Endometrium (tissue), 2 donors: ENCODE measurements around the gene PTPRG.
"Not testable (repeated sequence)": the region's sequence is repeated elsewhere in the genome, so short reads cannot be mapped to it uniquely, and the experiment has no call there.

Experiments
- FAIRE-seq: peaks from 2 replicates; lab custom pipeline; 2012; peaks lifted over from hg19 to GRCh38; lab: Jason Lieb, UNC
- donor health status: control.
- donor health status: control.

PTPRG gene

DNA sequence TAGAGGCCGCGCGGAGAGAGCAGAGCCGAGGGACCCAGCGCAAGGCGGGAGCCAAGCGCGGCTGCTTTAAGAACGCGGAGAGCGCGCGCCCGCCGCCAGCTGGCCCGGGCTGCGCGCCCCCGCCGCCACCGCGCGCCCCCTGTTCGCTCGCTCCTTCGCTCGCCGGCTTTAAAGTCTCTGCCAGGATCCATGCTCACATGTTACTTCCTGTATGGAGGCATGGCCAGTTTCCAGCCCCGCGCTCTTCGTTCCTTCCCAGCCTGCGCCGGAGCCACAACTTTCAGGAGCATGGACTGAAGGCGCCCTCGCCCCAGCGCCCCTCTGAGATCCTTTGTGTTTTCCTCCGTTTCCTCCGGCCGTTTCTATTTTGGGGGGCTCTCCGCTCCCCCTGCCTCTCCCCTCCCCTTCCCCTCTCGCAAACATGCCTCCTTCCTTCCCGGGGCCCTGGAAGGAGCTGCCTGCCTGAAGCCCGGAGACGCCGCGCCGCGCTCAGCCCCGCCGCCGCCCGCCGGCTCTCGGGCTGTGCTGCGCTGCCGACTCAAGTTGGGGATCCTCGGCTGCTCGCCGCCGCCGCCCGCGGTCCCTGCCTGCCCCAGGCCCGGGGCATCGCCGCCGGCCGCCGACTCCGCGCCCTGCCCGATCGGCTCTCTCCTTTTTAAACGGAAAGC lies at the start of gene PTPRG:
Gene PTPRG (plus strand): TSS at position 198 of the 668 bp plus-strand sequence. CDS start 717 bp downstream, outside the sequence.
- no peak for FAIRE-seq

DNA sequence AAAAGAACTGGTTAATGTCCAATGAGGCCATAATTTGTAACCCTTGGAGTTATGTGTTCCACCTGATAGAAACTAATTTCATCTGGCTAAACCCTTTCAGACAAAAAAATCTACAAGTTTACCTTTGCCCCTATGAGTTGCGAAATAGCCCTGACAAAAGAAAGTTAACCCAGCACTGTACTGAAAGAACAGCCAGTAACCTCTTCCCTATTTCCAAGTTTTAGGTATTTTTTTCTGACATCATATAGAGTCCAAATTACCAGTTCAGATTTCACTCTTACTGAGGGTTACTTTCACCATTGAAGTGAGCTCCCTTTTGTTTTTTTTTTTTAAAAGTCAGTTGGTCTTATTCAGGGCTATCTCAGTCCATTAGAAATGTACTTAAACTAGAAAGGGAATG lies 42.8 kb upstream of the PTPRG start:
- no peak for FAIRE-seq

DNA sequence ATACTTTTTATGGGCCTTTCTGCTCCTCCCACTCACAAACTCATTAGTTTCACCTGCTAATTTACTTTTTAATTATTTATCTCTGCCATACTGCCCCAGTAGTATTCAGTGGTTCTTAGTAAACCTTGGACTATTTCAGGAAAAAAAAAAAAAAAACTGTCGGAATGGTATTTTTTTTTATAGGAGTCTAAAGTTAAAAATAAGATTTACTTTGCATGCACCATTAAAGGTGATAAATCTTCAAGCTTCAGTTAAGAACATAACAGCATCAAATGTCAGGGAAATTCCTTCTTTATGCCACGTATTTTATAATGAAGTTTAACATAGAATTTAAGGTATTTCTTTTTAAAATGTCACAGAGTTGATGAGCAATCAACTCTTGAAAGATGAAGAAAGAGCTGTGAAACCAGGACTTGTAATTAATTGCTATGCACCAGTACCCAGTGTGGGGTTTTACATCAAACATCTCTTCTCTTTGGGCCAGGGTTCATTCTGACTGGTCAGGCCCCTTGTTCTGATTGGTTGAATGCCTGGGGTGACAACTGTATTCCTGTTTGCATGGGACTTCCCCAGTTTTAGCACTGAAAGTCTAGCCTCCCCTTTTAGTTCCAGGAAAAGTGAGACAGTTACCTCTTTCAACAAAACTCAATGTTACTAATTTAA lies 40.3 kb upstream of the PTPRG start:
- no peak for FAIRE-seq

DNA sequence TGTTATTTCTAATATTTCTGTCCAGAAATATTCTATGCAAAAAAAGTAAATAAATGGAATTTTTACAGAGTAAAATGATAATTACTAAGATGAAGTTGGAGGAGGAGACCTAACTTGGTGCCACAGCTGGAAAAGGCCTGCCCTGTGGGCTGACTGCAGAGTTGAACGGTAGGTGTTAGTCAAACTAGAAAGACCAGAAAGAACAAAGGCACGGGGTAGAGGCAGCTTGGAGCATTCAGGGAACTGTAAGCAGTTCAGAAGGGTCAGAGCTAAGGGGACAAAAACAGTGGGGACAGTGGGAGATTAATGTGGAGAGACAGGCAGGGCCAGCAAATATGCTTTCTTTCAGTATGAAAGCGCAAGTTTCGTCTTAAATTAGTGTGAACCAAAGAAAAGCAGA lies 39.3 kb upstream of the PTPRG start:
- FAIRE-seq: no peak

DNA sequence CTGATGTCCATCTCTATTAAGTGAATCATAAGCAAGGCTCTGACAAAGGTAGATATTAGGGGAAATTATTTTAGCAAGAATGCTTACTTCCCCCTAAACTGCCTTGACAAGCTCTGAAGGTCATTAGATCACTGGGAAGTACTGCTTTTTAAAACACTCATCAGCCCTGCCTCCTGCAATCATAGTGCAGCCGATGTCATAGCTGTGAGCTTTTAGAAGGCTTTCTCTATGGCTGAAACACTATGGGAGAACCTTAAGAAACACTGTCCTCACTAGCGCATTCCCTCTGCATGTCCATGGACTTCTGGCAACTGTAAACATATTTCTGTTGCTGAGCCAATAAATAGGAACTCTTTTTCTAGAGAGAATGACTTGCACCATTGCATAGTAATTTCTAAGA lies 38.7 kb upstream of the PTPRG start:
- FAIRE-seq: no peak

DNA sequence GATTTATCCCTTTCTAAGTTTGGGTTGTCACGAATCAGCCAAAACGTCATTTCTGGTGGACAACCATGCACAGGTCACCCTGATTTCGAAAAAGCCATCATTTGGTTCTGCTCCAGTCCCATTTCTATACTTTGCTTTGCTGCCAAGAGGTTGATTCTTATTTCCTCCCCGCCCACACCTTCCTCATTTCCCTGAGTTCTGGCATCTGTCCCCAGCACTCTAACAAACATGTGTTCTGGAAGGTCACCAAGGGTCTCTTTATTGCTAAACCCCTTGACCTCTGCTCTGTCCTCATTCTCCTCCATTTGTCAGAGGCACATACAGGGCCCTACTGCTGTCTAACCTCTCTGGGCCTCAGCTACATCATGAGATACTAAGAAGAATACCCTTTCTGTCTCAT lies 36.4 kb upstream of the PTPRG start:
- FAIRE-seq: no peak

DNA sequence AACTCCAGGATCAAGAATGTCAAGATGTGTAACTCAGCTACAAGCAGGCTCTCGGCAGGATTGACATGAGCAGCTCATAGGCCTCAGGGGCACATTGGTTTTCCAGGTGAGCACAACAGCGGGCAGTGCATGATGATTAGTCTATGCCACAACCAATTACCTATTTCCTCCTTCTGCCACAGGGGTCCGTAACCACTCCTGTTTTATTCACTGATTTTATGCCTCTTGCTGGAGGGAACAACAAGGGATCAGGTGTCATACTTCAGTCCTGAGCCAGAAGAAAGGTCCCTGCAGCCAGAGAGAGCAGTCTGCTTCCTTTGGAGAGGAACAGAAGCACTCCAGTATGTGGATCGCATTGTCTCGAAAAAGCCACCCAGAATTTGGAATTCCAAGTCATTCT lies 35.1 kb upstream of the PTPRG start:
- FAIRE-seq: no peak

DNA sequence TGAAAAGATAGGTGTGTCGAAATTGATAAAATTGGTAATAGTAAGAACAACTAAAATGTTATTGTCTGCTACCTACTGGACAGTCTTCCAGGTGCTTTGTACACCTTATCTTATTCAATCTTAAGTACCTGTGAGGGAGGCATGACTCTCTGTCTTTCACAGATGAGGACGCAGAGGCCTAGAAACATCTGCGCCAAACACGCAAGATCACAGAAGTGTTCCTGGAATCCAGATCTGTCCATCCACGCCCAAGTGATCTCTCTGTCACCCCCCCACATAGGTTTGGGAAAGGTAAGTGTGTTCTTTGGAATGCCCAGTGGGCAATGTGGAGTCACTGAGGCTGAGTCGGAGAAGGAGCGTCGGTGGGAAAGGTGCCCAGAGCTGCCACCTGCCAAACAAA lies 34.4 kb upstream of the PTPRG start:
- no peak for FAIRE-seq

DNA sequence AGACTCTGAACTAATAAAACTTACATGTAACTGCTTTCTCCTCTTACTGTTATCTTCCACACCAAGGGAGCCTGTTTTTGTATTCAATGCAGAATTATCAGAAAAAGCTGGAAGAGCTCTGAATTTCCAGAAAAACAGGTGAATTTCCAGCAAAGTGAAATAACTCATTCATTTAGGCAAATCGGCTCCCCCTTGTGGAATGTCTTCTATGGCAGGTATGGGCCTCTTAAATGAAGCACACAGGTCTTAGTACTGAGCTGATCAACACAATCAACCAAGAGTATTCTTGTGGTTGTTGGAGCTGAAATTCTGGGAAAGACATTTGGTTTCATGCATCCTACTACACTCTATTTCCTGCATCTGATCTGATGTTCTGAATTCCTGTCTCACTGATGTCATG lies 31.0 kb upstream of the PTPRG start:
- no peak for FAIRE-seq

DNA sequence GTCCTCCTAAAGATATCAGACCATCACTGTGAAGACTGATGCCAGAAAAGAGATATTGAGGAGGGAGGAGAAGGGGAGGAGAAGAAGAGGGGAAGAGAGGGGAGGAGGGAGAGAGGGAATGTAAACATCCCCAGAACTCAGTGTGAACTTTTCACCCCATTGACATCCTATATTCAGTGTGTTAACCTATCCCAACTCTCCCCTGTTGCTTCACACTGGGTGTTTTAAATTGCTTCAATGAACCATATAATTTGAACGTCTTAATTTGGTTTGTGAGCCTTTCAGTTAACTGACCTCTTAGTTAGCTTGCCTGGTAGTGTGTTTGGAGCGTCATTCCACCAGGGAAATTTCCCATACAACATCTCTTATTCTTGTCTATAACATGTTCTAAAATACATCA lies 29.8 kb upstream of the PTPRG start:
- FAIRE-seq: no peak

DNA sequence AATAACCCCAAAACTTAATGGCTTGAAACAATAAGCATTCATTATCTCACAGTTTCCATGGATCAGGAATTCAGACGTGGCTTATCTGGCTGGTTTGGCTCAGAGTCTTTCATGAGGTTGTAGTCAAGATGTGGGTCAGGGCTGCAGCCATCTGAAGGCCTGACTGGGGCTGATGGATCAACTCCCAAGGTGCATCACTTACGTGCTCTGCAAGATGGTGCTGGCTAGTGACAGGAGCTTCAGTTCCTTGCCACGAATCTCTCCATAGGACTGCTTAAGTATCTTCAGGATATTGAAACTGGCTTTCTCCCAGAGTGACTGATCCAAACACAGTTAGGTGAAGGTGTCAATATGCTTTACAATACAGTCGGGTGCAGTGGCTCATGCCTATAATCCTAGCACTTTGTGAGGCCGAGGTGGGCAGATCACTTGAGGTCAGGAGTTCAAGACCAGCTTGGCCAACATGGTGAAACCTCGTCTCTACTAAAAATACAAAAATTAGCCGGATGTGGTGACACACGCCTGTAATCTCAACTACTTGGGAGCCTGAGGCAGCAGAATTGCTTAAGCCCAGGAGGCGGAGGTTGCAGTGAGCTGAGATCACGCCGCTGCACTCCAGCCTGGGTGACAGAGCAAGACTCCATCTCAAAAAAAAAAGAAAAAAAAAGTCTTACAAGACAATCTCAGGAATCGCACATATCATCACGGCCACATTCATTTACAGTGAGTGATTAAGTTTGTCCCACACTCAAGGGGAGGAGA lies 28.5 kb upstream of the PTPRG start:
- FAIRE-seq: no peak

DNA sequence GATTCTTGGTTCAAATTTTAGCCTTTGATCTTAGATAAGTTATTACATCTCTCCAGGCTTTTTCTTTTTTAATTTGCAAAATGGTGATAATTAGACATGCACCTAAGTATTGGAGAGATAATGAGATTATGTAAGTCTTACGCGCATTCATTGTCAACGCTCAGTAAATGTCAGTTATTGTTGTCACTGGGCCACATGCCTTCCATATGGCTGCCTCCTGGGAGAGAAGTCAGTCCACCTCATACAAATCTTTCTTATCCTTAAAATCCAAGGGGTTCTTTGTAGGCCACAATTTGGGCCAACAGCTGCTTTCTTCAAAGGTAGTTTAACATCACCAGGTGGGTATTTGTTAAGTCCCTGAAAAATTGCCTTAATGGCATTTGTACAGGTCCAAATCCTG lies 25.5 kb upstream of the PTPRG start:
- no peak for FAIRE-seq

DNA sequence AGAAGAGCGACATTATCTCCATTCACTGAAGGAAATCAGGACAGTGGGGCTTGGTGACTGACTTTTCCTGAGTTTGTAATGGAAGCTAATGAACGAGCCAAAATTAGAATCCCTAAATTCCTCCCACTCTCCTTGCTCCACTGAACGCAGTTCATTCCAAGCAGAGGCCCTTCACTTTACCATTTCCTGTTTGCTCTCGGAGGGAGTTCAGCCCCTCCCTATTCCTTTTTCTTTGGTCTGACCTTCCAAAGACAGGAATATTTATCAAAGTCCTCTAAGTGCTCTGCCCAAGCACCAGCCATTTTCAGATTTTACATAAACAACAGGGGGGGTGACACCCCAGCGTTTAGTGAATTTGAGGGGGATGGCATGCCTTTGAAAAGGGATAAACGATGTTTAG lies 24.0 kb upstream of the PTPRG start:
- FAIRE-seq: no peak

DNA sequence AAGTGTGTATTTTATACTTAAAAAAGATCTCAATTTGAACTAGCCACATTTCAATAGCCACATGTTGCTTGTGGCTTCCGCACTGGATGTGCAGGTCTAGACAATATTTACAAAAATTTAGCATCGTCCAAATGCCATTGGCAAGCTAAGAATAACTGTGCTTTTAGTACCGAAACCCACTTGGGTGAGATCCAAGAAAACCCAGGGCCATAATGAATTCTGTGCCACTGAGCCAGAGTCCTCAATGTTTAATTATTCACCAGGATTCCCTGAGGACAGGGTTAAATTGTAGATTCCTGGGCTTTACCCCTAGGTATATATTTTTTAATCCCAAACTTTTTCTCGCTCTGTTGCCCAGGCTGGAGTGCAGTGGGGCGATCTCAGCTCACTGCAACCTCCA lies 22.9 kb upstream of the PTPRG start:
- no peak for FAIRE-seq

DNA sequence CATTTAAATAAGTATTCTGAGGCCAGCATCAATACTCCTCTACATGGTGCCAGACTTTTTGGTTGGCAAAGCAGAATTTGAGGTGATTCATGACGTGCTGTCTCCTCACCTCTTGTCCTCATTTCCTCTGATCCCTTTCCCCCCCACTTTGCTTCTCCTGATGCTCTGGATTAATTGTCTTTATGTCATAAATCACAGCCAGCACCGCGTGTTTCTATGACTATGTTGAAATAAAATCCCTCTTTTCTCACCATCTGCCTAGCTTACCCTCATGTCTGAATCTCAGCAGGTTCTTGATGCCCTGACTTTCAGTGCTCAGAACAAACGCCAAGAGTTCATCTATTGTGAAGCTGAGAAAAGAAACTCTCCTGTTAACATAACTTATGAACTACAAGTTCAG lies 19.7 kb upstream of the PTPRG start:
- no peak for FAIRE-seq

DNA sequence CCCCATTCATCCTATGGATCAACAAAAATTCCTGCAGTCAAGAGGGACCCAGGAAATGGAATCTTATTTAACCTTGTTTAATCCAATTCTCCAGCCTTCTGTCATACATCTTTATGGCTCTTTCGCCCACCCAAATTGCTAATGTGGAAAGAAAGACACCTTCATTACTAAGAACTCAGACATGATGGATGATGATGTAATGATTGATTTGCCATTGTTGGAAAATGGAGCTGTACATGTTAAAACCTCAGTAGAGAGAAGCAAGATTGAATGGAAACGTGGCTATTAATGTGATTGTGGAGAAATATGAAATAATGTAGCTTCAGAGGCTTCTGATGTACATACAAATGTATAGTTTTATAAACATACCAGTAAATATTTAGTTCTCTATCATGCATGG lies 15.7 kb upstream of the PTPRG start:
- no peak for FAIRE-seq

DNA sequence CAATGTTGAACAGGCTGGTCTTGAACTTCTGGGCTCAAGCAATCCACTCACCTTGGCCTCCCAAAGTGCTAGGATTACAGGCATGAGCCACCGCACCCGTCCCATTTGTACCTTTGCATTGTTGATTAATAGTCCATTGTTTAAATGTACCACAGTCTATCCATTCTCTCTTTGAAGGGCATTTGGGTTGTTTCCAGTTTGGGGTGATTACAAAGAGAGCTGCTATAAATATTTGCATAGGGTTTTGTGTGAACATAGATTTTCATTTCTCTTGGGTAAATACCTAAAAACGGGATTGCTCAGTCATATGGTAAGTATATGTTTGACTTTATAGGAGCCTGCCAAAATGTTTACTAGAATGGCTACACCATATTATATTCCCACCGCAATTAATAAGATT lies 13.7 kb upstream of the PTPRG start:
- no peak for FAIRE-seq

DNA sequence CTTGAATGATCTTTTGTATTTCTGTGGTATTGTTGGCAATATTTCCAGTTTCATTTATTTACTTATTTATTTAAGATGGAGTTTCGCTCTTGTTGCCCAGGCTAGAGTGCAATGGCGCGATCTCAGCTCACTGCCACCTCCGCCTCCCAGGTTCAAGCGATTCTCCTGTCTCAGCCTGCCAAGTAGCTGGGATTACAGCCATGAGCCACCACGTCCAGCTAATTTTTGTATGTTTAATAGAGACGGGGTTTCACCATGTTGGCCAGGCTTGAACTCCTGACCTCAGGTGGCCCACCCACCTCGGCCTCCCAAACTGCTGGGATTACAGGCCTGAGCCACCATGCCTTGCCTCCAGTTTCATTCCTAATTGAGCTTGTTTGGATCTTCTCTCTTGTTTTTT lies 8.7 kb upstream of the PTPRG start:
- FAIRE-seq: not testable (repeated sequence)

DNA sequence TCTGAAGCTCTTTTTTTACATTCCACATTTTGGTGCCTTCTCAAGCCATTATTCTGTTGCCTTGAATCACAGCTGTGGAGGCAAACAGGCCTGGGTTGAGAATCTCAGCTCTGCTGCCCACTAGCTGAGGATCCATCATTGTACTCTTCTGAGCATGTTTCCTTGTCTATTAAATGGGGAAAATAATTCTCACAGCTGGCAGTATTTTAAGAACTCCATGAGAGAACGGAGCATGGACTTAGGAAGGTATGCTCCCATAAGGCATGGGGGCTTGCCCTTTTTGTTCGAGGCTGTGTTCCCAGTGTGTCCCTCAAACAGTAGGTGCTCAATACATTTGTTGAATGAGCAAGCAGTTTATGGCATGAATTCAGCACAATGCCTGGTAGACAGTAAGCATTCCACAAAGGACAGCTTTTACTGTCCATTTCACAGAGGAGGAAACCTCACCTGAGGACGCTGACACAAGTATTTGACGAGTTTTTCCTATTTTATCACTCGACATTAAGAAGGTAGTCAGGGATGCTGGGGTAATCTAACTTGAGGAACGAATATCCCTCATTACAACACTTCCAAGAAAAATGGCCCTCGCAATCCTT lies 2.1 kb upstream of the PTPRG start:
- FAIRE-seq: no peak

DNA sequence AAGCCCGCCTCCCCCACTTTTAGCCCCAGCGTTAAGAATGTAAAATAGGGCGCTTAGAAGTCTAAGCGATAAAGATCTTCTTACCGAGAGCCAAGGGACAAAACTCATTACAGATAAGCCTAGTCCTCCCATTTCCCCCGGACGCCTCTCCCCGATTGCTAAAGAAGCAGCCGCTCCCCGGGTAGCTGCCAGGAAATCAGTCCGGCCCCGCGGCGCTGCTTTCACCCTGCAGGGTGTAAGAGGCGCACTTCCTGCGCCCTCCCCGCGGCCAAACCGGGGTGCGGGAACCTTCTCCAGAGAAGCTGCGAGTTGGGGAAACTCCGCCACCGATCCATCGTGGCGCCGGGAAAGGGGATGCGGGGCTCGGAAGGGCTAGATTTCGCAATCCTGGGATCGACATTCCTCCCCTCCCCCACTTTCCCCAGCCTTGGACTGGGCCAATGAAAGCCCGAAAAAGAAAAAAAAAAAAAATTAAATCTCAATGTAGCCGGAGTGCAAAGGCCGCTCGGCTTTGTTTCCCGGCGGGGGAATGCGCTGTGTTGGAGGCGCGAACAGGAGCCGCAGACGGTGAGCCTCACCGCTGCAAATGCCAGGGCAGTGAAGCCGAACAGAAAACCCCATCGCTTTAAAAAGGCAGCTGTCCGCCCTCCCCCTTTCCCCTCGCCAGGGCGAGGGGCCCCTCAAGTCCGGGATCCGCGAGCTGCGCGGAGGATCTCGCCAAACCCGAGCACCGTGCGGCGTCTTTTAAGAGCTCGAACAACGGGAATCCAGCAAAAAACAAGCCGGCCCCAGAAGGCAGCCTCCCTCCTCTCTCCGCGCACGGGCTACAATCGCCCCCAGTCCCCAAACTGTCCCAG lies 626 bp upstream of the PTPRG start:
- FAIRE-seq: peak; percentile 87

DNA sequence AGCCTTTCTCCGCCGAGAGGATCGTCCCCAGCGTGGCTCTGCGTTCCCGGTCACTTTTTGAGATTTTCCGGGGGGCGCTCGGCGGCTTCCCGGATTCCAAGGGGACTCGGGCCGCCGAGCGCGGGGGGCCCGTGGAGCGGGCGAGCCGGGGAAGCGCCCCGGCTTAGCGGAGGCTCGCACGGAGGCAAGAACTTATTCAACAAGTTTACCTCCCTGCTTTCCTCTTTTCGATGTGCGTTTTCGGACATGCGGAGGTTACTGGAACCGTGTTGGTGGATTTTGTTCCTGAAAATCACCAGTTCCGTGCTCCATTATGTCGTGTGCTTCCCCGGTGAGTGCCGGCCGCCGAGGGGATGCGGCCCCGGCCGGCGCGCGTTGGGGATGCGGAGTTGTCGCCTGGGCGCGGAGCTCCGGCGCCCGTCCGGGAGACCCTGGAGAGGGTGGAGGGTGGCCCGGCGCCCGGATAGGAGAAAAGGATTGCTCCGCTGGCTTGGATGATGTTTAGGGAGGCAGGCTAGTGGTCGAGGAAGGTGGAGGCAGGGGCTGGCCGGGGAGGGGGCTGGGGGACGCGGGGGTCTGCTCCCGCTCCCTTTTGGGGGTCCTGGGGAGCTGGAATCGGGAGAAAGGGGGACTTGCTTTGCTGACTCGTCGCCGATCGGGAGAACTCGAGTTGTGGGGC lies 810 bp downstream of the PTPRG start:
- no peak for FAIRE-seq
